Measurements from ENCODE around the gene MCAT. TPM values are rescaled to one million over a fixed set of nuclear protein-coding genes. Genes with fewer than 3 reads are reported as not detected.

The MCAT gene
- total and polyA plus RNA-seq, 2 of the 4 experiments (the other 2 are of a cell fraction), result 7.3 to 19.7 TPM

DNA sequence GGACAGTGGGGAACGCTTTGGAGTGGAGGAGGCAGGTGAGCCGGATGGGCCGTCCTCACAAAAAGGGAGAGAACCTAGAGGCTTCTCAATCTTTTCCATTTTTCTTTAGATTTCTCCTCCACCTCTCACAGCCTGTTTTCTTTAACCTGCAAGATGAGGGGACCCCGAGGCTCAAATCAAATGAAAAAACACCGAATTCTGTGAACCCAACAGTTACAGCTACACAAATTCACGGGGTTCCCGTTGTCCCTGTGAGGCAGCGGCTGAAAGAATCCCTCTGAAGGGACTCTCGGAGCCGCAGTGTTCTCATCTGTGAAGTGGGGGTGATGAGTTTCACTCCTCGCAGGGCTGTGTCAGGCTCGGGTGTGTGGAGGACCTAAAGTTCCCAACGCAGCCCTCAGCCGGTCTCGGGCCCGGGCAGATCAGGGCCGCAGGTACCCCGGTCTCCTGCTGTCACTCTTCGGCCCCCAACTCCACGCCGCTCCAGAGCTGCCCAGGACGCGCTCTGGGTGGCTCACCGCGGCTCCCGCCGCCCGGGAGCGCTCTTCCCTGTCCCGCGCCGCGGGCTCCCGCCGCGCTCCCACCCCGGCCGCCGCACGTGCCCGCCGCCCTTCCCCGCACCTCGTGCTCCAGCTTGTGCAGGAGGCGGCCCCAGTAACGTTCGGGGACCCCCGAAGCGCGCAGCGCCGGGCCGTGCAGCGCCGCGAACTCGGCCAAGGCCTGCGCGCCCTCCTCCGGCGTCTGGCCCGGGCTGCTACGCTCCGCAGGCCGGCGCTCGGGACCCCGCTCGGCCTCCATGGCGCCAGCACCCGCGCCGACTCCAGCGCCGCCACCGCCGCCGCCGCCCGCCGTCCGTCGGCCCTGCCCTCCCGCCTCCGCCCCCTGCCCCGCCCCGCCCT is 43.3 kb upstream of the MCAT start, which contains the start of gene TTLL12:
Gene TTLL12 (minus strand): TSS at position 863 of the 899 bp plus-strand sequence. CDS start 65 bp downstream, at position 798.
- peak within 1 kb of the TSS; percentile 85 for H3K4ac ChIP-seq (ENCODE audit: low read depth, low read length)
- dilution Hi-C loops (cut with HindIII; ENCODE audit: low sequenced_read_pairs, unreplicated experiment), result no loop called here
- peaks cover 17% of the 10 kb centered on the region for H4K20me1 ChIP-seq (ENCODE audit: insufficient read depth, low read length)
- TF ChIP-seq BHLHE40 (IDR thresholded peaks at IDR 0.05; ENCODE audit: low read depth, low read length) (peak; percentile 96), FOS (IDR thresholded peaks at IDR 0.05; ENCODE audit: low read depth, low read length) (no peak), USF2 (IDR thresholded peaks at IDR 0.05; ENCODE audit: low read depth, low read length) (peak; percentile 40; the same call in 1 of the 2 replicates), MXI1 (IDR thresholded peaks at IDR 0.05; ENCODE audit: borderline replicate concordance, low read depth, low read length) (peak; percentile 82), POLR2A (IDR thresholded peaks at IDR 0.05; ENCODE audit: low read depth, low read length) (peak; percentile 63)
- DNase-seq (peak; percentile 21), ATAC-seq (ENCODE audit: low read depth) (peak; percentile 62)
- in situ Hi-C loops (cut with MboI; ENCODE audit: low sequenced_read_pairs), result no loop called here
- H2BK120ac ChIP-seq (ENCODE audit: low read depth, low read length), result peak within 1 kb of the TSS; percentile 65
- BruUV-seq (replicated peaks), result no TSS peak
- peak within 1 kb of the TSS; percentile 99 for H2AFZ ChIP-seq (replicated peaks; ENCODE audit: low read length, poor library complexity)
- peaks cover 18% of the 10 kb centered on the region for H3K9me1 ChIP-seq (ENCODE audit: insufficient read depth, low read length)
- H3K9me3 ChIP-seq (ENCODE audit: control insufficient read depth, insufficient read depth, low read length), result no peaks in the 10 kb centered on the region
- H3K79me1 ChIP-seq (ENCODE audit: low read depth in 1 of 2, low read length in 2 of 2), result peaks cover 3 to 42% of the 10 kb centered on the region in 2 experiments; a peak in 3 of 4 replicates
- intact Hi-C loops (cut with micrococcal nuclease), result no loop called here
- no peak within 1 kb of the TSS for H2BK20ac ChIP-seq (ENCODE audit: low read depth, low read length)
- CTCF ChIA-PET, result interaction anchor here (1.5 to 1.6 kb wide), 2 partner anchors 45 to 640 kb away, joined by 3 read pairs; no protein-coding TSS in a partner anchor
- peak within 1 kb of the TSS; percentile 28; the same call in 2 of the 3 replicates for H2BK15ac ChIP-seq (ENCODE audit: low read depth, low read length)
- peak within 1 kb of the TSS; percentile 96 for H4K91ac ChIP-seq (ENCODE audit: insufficient read depth, low read depth, low read length)
- POLR2A ChIA-PET (ENCODE audit: unreplicated experiment), result interaction anchor here (0.6 kb wide), 4 partner anchors 30 to 865 kb away, joined by 3 to 19 read pairs (median 10); partner anchors contain the start of gene TSPO
- H3K56ac ChIP-seq (ENCODE audit: extremely low read depth, insufficient read depth, low read length), result peak within 1 kb of the TSS; percentile 84; the same call in 1 of the 2 replicates
- peak within 1 kb of the TSS; percentile 97 to 100 for H4K8ac ChIP-seq (ENCODE audit: low read depth in 2 of 2, low read length in 2 of 2)
- peak within 1 kb of the TSS; percentile 61 for H3K18ac ChIP-seq (ENCODE audit: low read depth, low read length)
- peak within 1 kb of the TSS; percentile 58 for H3K9ac ChIP-seq (ENCODE audit: low read depth, low read length)
- 0 out of 2 replicates have a peak, but pooled peaks cover 1% of the 10 kb centered on the region for H3K36me3 ChIP-seq (ENCODE audit: control insufficient read depth, insufficient read depth, low read length)
- peak within 1 kb of the TSS; percentile 75 for H3K23ac ChIP-seq (ENCODE audit: low read depth, low read length)
- H4K5ac ChIP-seq (ENCODE audit: low read depth, low read length), result peak within 1 kb of the TSS; percentile 91
- WGBS, 2 experiments (ENCODE audit: extremely low coverage in 2 of 2, insufficient read length in 1 of 2), result 0% methylated on average over 41 of the region's 87 CpGs; no CpG with 5 or more reads in 1 of the 2 experiments
- peak within 1 kb of the TSS; percentile 78 for H2BK5ac ChIP-seq (ENCODE audit: low read depth, low read length, poor library complexity, severe bottlenecking)
- H2AK5ac ChIP-seq (ENCODE audit: low read depth, low read length), result peak within 1 kb of the TSS; percentile 63
- H2AK9ac ChIP-seq (replicated peaks; ENCODE audit: low read depth, low read length, poor library complexity), result peak within 1 kb of the TSS; percentile 98
- H3K14ac ChIP-seq (replicated peaks; ENCODE audit: low read depth, low read length), result peak within 1 kb of the TSS; percentile 92
- peak within 1 kb of the TSS; percentile 62 for H3K4me3 ChIP-seq (ENCODE audit: insufficient read depth, low read depth, low read length)
- H3K4me2 ChIP-seq (ENCODE audit: low read depth, low read length), result peak within 1 kb of the TSS; percentile 87
- peaks cover 11% of the 10 kb centered on the region for H3K4me1 ChIP-seq (ENCODE audit: control insufficient read depth, insufficient read depth, low read length)
- peak within 1 kb of the TSS; percentile 81 for H3K27ac ChIP-seq (ENCODE audit: insufficient read depth, low read length)
- H3K27me3 ChIP-seq (ENCODE audit: control insufficient read depth, insufficient read depth, low read length), result peaks cover 3% of the 10 kb centered on the region

Measured in IMR-90 (cell line).